ENCODE data around the gene NCK2. TPM values are rescaled to one million over a fixed set of nuclear protein-coding genes. Genes with fewer than 3 reads are reported as not detected.

NCK2 gene
- polyA plus RNA-seq, 1 of the 3 experiments (the other 2 are of a cell fraction): 42.8 TPM

DNA sequence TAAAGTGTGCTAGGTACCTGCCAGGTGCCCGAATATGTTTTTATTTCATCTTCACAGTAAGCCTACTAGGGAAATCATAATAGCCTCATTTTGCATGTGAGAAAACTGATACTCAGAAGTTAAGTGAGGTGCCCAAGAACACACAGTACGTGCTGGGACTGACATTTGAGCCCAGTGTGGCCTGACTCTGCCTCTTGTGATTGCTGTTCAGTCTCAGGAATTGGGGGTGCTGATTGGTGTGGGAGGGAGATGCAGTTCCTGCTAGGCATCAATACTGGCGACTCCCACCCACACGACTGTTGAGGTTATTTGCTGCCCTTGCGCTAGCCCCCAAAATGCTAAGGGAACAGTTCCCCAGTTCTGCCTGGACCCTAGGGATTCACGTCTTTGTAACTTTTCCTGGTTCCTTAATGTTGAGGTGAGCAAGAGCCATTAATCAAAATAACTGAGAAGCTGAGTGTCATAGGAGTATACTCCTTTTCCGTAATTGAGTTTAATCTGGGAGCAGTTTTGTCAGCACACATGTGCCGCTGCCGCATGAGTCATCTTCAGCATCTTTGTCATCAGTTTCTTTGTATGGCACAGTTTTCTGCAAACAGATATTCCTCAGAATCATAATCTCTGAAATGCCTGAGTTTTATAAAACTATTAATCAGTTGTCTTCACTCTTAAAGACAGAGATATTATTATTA lies 120.7 kb downstream of the NCK2 start:
- no peak overlapping the region for H3K4me3 ChIP-seq (ENCODE audit: low read depth in 2 of 2, low read length in 1 of 2)
- no peaks in the 10 kb centered on the region for H3K27me3 ChIP-seq (ENCODE audit: insufficient read depth)
- no peak overlapping the region for H3K9ac ChIP-seq
- no peak overlapping the region for H3K27ac ChIP-seq (ENCODE audit: low read depth in 2 of 2, low read length in 1 of 2)
- H4K20me1 ChIP-seq (ENCODE audit: insufficient read depth): peaks cover 48% of the 10 kb centered on the region
- WGBS (ENCODE audit: low lambda C conversion rate): 79% methylated on average over 9 of the region's 9 CpGs
- no peak for DNase-seq
- H3F3A ChIP-seq (replicated peaks; ENCODE audit: insufficient read depth): peaks cover 8% of the 10 kb centered on the region
- TF ChIP-seq RAD21 (IDR thresholded peaks at IDR 0.05; ENCODE audit: low read length): no peak
- TF ChIP-seq, protein P1, sequence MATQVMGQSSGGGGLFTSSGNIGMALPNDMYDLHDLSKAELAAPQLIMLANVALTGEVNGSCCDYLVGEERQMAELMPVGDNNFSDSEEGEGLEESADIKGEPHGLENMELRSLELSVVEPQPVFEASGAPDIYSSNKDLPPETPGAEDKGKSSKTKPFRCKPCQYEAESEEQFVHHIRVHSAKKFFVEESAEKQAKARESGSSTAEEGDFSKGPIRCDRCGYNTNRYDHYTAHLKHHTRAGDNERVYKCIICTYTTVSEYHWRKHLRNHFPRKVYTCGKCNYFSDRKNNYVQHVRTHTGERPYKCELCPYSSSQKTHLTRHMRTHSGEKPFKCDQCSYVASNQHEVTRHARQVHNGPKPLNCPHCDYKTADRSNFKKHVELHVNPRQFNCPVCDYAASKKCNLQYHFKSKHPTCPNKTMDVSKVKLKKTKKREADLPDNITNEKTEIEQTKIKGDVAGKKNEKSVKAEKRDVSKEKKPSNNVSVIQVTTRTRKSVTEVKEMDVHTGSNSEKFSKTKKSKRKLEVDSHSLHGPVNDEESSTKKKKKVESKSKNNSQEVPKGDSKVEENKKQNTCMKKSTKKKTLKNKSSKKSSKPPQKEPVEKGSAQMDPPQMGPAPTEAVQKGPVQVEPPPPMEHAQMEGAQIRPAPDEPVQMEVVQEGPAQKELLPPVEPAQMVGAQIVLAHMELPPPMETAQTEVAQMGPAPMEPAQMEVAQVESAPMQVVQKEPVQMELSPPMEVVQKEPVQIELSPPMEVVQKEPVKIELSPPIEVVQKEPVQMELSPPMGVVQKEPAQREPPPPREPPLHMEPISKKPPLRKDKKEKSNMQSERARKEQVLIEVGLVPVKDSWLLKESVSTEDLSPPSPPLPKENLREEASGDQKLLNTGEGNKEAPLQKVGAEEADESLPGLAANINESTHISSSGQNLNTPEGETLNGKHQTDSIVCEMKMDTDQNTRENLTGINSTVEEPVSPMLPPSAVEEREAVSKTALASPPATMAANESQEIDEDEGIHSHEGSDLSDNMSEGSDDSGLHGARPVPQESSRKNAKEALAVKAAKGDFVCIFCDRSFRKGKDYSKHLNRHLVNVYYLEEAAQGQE (IDR thresholded peaks at IDR 0.05; ENCODE audit: low read depth, low read length): no peak
- TF ChIP-seq FOSL2 (IDR thresholded peaks at IDR 0.05; ENCODE audit: borderline replicate concordance, low read depth): peak; percentile 50; the same call in 1 of the 2 replicates
- TF ChIP-seq NRF1 (IDR thresholded peaks at IDR 0.05; ENCODE audit: low read depth, low read length): no peak
- TF ChIP-seq RFX5 (IDR thresholded peaks at IDR 0.05; ENCODE audit: low read length): no peak
- peak; percentile 44; the same call in 1 of the 2 replicates for TF ChIP-seq JUND (IDR thresholded peaks at IDR 0.05)
- no peak for TF ChIP-seq RXRA (IDR thresholded peaks at IDR 0.05; ENCODE audit: borderline replicate concordance, low read depth)
- 0 out of 2 replicates have a peak, but pooled peaks have one; percentile 7 for TF ChIP-seq TCF12 (IDR thresholded peaks at IDR 0.05)
- TF ChIP-seq USF2 (IDR thresholded peaks at IDR 0.05; ENCODE audit: borderline replicate concordance, low read depth, low read length): no peak
- TF ChIP-seq CTCF (IDR thresholded peaks at IDR 0.05): no peak
- TF ChIP-seq, protein P2, sequence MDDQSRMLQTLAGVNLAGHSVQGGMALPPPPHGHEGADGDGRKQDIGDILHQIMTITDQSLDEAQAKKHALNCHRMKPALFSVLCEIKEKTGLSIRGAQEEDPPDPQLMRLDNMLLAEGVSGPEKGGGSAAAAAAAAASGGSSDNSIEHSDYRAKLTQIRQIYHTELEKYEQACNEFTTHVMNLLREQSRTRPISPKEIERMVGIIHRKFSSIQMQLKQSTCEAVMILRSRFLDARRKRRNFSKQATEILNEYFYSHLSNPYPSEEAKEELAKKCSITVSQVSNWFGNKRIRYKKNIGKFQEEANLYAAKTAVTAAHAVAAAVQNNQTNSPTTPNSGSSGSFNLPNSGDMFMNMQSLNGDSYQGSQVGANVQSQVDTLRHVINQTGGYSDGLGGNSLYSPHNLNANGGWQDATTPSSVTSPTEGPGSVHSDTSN (IDR thresholded peaks at IDR 0.05): peak; percentile 28; the same call in 1 of the 2 replicates
- TF ChIP-seq NFIC (IDR thresholded peaks at IDR 0.05; ENCODE audit: borderline replicate concordance): no peak
- TF ChIP-seq MEF2A (IDR thresholded peaks at IDR 0.05; ENCODE audit: borderline replicate concordance, low read depth): no peak
- H2AFZ ChIP-seq (ENCODE audit: low read depth): no peak overlapping the region
- no peaks in the 10 kb centered on the region for H3K9me2 ChIP-seq
- H3K4me2 ChIP-seq: no peak overlapping the region
- H3K79me2 ChIP-seq (ENCODE audit: insufficient read depth): peaks cover 38% of the 10 kb centered on the region; the same call in 1 of the 2 replicates
- no peaks in the 10 kb centered on the region for H3K36me3 ChIP-seq (replicated peaks in 1 of 2; ENCODE audit: control insufficient read depth in 1 of 2, insufficient read depth in 2 of 2, low read length in 1 of 2)
- CTCF ChIA-PET: no interaction called here
- POLR2A ChIA-PET: no interaction called here
- peaks cover 18 to 25% of the 10 kb centered on the region in 2 experiments; a peak in 2 of 4 replicates for H3K4me1 ChIP-seq (ENCODE audit: control insufficient read depth in 1 of 2, insufficient read depth in 2 of 2, low read depth in 1 of 2, low read length in 1 of 2)
- H3K9me3 ChIP-seq: no peaks in the 10 kb centered on the region

Data from SK-N-SH (cell line).